ENCODE measurements around the gene PRSS57. TPM values are rescaled to one million over a fixed set of nuclear protein-coding genes. Genes with fewer than 3 reads are reported as not detected.
"Not testable (repeated sequence)": the region's sequence is repeated elsewhere in the genome, so short reads cannot be mapped to it uniquely, and the experiment has no call there.

PRSS57 gene
- total RNA-seq, 1 donor from 2014 or later: not detected

- intact Hi-C loops (cut with micrococcal nuclease): no loop called here
These were observed 19.3 kb downstream of the PRSS57 start for GRCh38 chr19:676007-676338.

GRCh38 chr19:674282-675151 is 20.7 kb downstream of the PRSS57 start:
- intact Hi-C loops (cut with micrococcal nuclease): no loop called here

GRCh38 chr19:670609-671075 is 24.6 kb downstream of the PRSS57 start:
- intact Hi-C loops (cut with micrococcal nuclease): no loop called here

- intact Hi-C loops (cut with micrococcal nuclease): not testable (repeated sequence)
These were observed 26.4 kb downstream of the PRSS57 start for GRCh38 chr19:668675-669434.

- intact Hi-C loops (cut with micrococcal nuclease): not testable (repeated sequence)
These were observed 28.2 kb downstream of the PRSS57 start for GRCh38 chr19:666985-667573.

GRCh38 chr19:664913-665443 is 30.3 kb downstream of the PRSS57 start:
- intact Hi-C loops (cut with micrococcal nuclease): loop anchor here (1.0 kb wide), 1 partner anchor 69 kb away; no protein-coding TSS in a partner anchor

GRCh38 chr19:663682-664117 is 31.6 kb downstream of the PRSS57 start:
- intact Hi-C loops (cut with micrococcal nuclease): loop anchor here (1.0 to 2.0 kb wide), 5 partner anchors 17 to 153 kb away; partner anchors contain the start of genes BSG, POLRMT and PTBP1

GRCh38 chr19:662962-663681 is 32.1 kb downstream of the PRSS57 start, which contains the start of gene RNF126:
RNF126 (minus strand) TSS chr19:663214; CDS start chr19:663121, 93 bp downstream.
- intact Hi-C loops (cut with micrococcal nuclease): loop anchor here (1.0 to 2.0 kb wide), 5 partner anchors 17 to 152 kb away; partner anchors contain the start of genes BSG, POLRMT and PTBP1

GRCh38 chr19:662207-662961 is 32.9 kb downstream of the PRSS57 start:
- intact Hi-C loops (cut with micrococcal nuclease): loop anchor here (2.0 kb wide), 1 partner anchor 152 kb away; no protein-coding TSS in a partner anchor

GRCh38 chr19:661427-662196 is 33.6 kb downstream of the PRSS57 start:
- intact Hi-C loops (cut with micrococcal nuclease): loop anchor here (2.0 kb wide), 1 partner anchor 151 kb away; no protein-coding TSS in a partner anchor

GRCh38 chr19:660793-661426 is 34.3 kb downstream of the PRSS57 start:
- intact Hi-C loops (cut with micrococcal nuclease): no loop called here

- intact Hi-C loops (cut with micrococcal nuclease): no loop called here
These were observed 36.1 kb downstream of the PRSS57 start for GRCh38 chr19:658916-659839.

GRCh38 chr19:658059-658839 is 37.0 kb downstream of the PRSS57 start:
- intact Hi-C loops (cut with micrococcal nuclease): no loop called here

- intact Hi-C loops (cut with micrococcal nuclease): no loop called here
These were observed 37.6 kb downstream of the PRSS57 start for GRCh38 chr19:657611-658010.

- intact Hi-C loops (cut with micrococcal nuclease): no loop called here
These were observed 38.3 kb downstream of the PRSS57 start for GRCh38 chr19:656751-657559.

GRCh38 chr19:655691-656090 is 39.6 kb downstream of the PRSS57 start:
- intact Hi-C loops (cut with micrococcal nuclease): no loop called here

Measured in T-helper 2 cell treated with Interferon-gamma antibody and Interleukin-4, amounts not matched to agents 100 ng/mL and 5 ng/mL, for 36 hours (primary cell).